CD4-positive, alpha-beta T cell (primary cell): Measurements from ENCODE around the gene RNF121. TPM values are rescaled to one million over a fixed set of nuclear protein-coding genes. Genes with fewer than 3 reads are reported as not detected.

Source experiments
- ATAC-seq: fragments of 200-7000 bp; cut with Tn5 transposase; one replicate; pipeline ENCODE4 v1.10.0; 2022; ENCODE audit warnings: mild to moderate bottlenecking; ENCODE audit not compliant: poor library complexity
- CTCF ChIA-PET: fragments of 350-600 bp; sonication (Branson Sonifier 250); formaldehyde crosslinking; loops from one replicate; lab custom pipeline; 2021; ENCODE audit warnings: antibody characterized with exemption, inconsistent platforms; lab: Charles Lee
- POLR2A ChIA-PET: fragments of 350-600 bp; sonication (Branson Sonifier 250); formaldehyde crosslinking; loops from one replicate; lab custom pipeline; 2021; ENCODE audit warnings: antibody characterized with exemption, inconsistent platforms; lab: Charles Lee
- DNase-seq, 14 experiments: peaks; one replicate each; pipeline ENCODE4 v3.0.0-alpha.2; 2013 to 2020; ENCODE audit warnings: mixed read lengths in 2 of 14
- H3K27ac ChIP-seq, 2 donors: one replicate each; pipeline versions ENCODE4 v1.5.1 to v1.7.0; 2013; ENCODE audit warnings: low read length in 2 of 2, low read depth in 1 of 2, mild to moderate bottlenecking in 1 of 2
- H3K27me3 ChIP-seq, 2 experiments: 1 replicate in 1 of 2; 2 replicates in 1 of 2; pipeline versions ENCODE4 v1.6.1 to v1.7.0; 2013; ENCODE audit warnings: low read length in 2 of 2, control low read depth in 1 of 2, mild to moderate bottlenecking in 1 of 2, moderate library complexity in 1 of 2; ENCODE audit not compliant: insufficient read depth in 2 of 2, control insufficient read depth in 1 of 2
- H3K36me3 ChIP-seq: one replicate; pipeline ENCODE4 v1.6.1; 2013; ENCODE audit warnings: low read length, control low read depth; ENCODE audit not compliant: insufficient read depth
- H3K4me1 ChIP-seq: one replicate; pipeline ENCODE4 v1.6.1; 2013; ENCODE audit warnings: low read length, control low read depth; ENCODE audit not compliant: insufficient read depth
- H3K4me3 ChIP-seq: one replicate; pipeline ENCODE4 v1.5.1; 2013; ENCODE audit warnings: mild to moderate bottlenecking, low read length, moderate library complexity
- H3K9me3 ChIP-seq, 2 experiments: 1 replicate in 1 of 2; 2 replicates in 1 of 2; pipeline versions ENCODE4 v1.6.1 to v1.7.0; 2013; ENCODE audit warnings: low read length in 2 of 2, mild to moderate bottlenecking in 2 of 2, control low read depth in 1 of 2, moderate library complexity in 1 of 2; ENCODE audit not compliant: control insufficient read depth in 1 of 2, insufficient read depth in 1 of 2
- H3K27ac Mint-ChIP-seq: one replicate; pipeline ENCODE4 v1.8.0; 2020; ENCODE audit warnings: mixed read lengths
- H3K27me3 Mint-ChIP-seq: one replicate; pipeline ENCODE4 v1.8.0; 2021; ENCODE audit warnings: mixed read lengths
- H3K36me3 Mint-ChIP-seq: one replicate; pipeline ENCODE4 v1.8.0; 2021; ENCODE audit warnings: low read depth, mixed read lengths
- H3K4me1 Mint-ChIP-seq: one replicate; pipeline ENCODE4 v1.8.0; 2021; ENCODE audit warnings: low read depth, mixed read lengths
- H3K4me3 Mint-ChIP-seq: one replicate; pipeline ENCODE4 v1.8.0; 2020; ENCODE audit warnings: mild to moderate bottlenecking, mixed read lengths
- H3K9me3 Mint-ChIP-seq: one replicate; pipeline ENCODE4 v1.8.0; 2020; ENCODE audit warnings: mixed read lengths
- intact Hi-C, 2 experiments: fragments of 100-400 bp; cut with DNase I in 1 of 2; cut with micrococcal nuclease in 1 of 2; formaldehyde crosslinking; loops; one replicate each; pipeline versions ENCODE4 v1.15.1 to v1.9.0; 2023 to 2025; cut with DNase I, micrococcal nuclease
- total RNA-seq, 174 experiments: library from RNA in 2 of 174; stranded (reverse) in 2 of 174; gene quantifications; one replicate each; pipeline ENCODE4 v1.2.3 and lab custom pipeline; 2021 to 2026
- TF ChIP-seq, protein P1 (sequence below): fragments of 200-600 bp; IDR thresholded peaks from one replicate; pipeline ENCODE4 v1.8.0; 2022; ENCODE audit warnings: antibody characterized with exemption, mild to moderate bottlenecking

RNF121 gene
- total RNA-seq, 2 experiments from 2014 or later, result 10.1 to 10.4 TPM

- Mint-ChIP-seq H3K27ac (no peak overlapping the region), H3K4me3 (no peak overlapping the region), H3K9me3 (no peaks in the 10 kb centered on the region), H3K36me3 (peaks cover 98% of the 10 kb centered on the region), H3K4me1 (peaks cover 6% of the 10 kb centered on the region), H3K27me3 (no peaks in the 10 kb centered on the region)
- no peaks in the 10 kb centered on the region for H3K9me3 ChIP-seq
- ChIA-PET POLR2A (interaction anchor here (1.5 kb wide), 1 partner anchor 27 kb away, joined by 5 read pairs; no protein-coding TSS in a partner anchor), CTCF (interaction anchor here (0.6 to 1.5 kb wide), 3 partner anchors 12 to 78 kb away, joined by 3 to 5 read pairs (median 5); no protein-coding TSS in a partner anchor)
- no peak for ATAC-seq
- H3K4me3 ChIP-seq, result no peak overlapping the region
- H3K27ac ChIP-seq, result no peak overlapping the region
- TF ChIP-seq, protein P1, sequence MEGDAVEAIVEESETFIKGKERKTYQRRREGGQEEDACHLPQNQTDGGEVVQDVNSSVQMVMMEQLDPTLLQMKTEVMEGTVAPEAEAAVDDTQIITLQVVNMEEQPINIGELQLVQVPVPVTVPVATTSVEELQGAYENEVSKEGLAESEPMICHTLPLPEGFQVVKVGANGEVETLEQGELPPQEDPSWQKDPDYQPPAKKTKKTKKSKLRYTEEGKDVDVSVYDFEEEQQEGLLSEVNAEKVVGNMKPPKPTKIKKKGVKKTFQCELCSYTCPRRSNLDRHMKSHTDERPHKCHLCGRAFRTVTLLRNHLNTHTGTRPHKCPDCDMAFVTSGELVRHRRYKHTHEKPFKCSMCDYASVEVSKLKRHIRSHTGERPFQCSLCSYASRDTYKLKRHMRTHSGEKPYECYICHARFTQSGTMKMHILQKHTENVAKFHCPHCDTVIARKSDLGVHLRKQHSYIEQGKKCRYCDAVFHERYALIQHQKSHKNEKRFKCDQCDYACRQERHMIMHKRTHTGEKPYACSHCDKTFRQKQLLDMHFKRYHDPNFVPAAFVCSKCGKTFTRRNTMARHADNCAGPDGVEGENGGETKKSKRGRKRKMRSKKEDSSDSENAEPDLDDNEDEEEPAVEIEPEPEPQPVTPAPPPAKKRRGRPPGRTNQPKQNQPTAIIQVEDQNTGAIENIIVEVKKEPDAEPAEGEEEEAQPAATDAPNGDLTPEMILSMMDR, result no peak
- H3K36me3 ChIP-seq, result peaks cover 99% of the 10 kb centered on the region
- no peak for DNase-seq
- intact Hi-C loops, result no loop called here
- peaks cover 7% of the 10 kb centered on the region for H3K4me1 ChIP-seq
- no peaks in the 10 kb centered on the region for H3K27me3 ChIP-seq
These were observed 84.3 kb downstream of the RNF121 start for GRCh38 chr11:72012897-72013721.

GRCh38 chr11:72013765-72014711 is 85.2 kb downstream of the RNF121 start:
- Mint-ChIP-seq H3K4me3 (no peak overlapping the region), H3K36me3 (peaks cover 98% of the 10 kb centered on the region), H3K4me1 (peaks cover 6% of the 10 kb centered on the region), H3K27me3 (no peaks in the 10 kb centered on the region), H3K27ac (no peak overlapping the region), H3K9me3 (no peaks in the 10 kb centered on the region)
- Histone ChIP-seq H3K27me3 (no peaks in the 10 kb centered on the region), H3K4me3 (no peak overlapping the region), H3K27ac (no peak overlapping the region), H3K4me1 (peaks cover 7% of the 10 kb centered on the region), H3K9me3 (no peaks in the 10 kb centered on the region), H3K36me3 (peaks cover 100% of the 10 kb centered on the region)
- intact Hi-C loops, result no loop called here
- TF ChIP-seq, protein P1, result no peak
- POLR2A ChIA-PET, result interaction anchor here (1.5 to 1.8 kb wide), 2 partner anchors 26 kb away, joined by 5 to 9 read pairs; no protein-coding TSS in a partner anchor
- DNase-seq (no peak), ATAC-seq (no peak)
- CTCF ChIA-PET, result interaction anchor here (1.1 to 1.5 kb wide), 2 partner anchors 11 to 77 kb away, joined by 5 read pairs; no protein-coding TSS in a partner anchor

- CTCF ChIA-PET, result no interaction called here
- intact Hi-C loops, result no loop called here
- Mint-ChIP-seq H3K4me3 (no peak overlapping the region), H3K9me3 (no peaks in the 10 kb centered on the region), H3K27ac (peak overlapping the region; percentile 17), H3K36me3 (peaks cover 98% of the 10 kb centered on the region), H3K27me3 (no peaks in the 10 kb centered on the region), H3K4me1 (peaks cover 6% of the 10 kb centered on the region)
- POLR2A ChIA-PET, result interaction anchor here (1.8 kb wide), 1 partner anchor 25 kb away, joined by 9 read pairs; no protein-coding TSS in a partner anchor
- H3K4me1 ChIP-seq, result peaks cover 7% of the 10 kb centered on the region
- H3K27me3 ChIP-seq, result no peaks in the 10 kb centered on the region
- no peak overlapping the region for H3K4me3 ChIP-seq
- no peak overlapping the region for H3K27ac ChIP-seq
- H3K36me3 ChIP-seq, result peaks cover 100% of the 10 kb centered on the region
- ATAC-seq (no peak), DNase-seq (no peak)
- H3K9me3 ChIP-seq, result no peaks in the 10 kb centered on the region
- TF ChIP-seq, protein P1, result no peak
These were observed 86.0 kb downstream of the RNF121 start for GRCh38 chr11:72014761-72015320.
